GM10847 (cell line): Measurements from ENCODE around the gene SCUBE1.

ENCODE experiments used
- POLR2A ChIP-seq: IDR thresholded peaks from 2 replicates; pipeline ENCODE4 v1.6.1; 2011; ENCODE audit not compliant: insufficient read length; ENCODE audit errors: extremely low read depth

Gene SCUBE1

DNA sequence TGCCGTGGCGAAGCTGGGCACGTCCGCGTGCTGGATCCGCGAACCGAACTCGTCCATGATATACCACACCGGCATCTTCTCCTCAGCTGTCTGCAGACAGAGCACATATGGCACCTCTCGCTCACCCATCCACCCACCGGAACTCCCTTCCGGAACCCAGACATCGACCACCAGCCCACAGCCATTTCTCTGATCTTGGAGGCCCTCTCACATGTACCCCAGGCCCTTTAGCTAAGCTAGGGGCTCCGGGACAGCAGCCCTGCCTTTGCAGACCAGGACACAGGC is 163.3 kb downstream of the SCUBE1 start:
- no peak for TF ChIP-seq POLR2A

DNA sequence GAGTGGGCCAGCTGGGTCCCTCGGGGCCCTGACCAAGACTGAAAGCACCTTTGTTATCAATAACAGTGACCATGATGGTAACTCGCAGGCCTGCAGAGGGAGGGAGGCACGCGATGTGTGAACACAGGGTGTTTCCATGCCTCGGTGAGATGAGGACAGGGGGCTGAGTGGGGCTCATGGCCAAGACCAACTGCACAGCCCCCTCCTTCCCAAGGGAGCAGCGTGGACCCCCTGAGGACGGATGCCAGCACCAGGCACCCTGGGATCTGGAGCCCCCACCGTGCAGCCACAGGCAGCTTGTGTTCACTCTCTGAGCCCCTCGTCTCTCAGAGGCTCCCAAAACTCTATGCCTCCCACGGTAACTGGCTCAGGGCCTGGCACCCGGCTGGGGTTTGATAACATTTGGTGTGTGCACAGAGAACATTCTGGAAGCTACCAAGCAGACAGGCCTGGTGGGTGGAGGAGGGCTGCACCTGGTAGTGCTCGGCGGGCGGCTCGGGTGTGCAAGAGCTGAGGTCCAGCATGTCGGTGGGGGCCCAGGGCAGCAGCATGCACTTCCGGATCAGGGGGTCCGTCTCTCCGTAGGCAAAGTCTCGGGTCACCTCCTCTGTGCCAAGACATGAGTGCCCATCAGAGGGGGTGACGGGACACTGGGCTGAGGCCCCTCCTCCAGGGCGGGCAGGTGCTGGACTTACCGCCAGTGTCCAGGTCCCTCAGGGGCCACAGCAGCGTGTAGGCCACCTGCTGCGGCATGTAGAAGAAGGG is 163.8 kb downstream of the SCUBE1 start:
- no peak for TF ChIP-seq POLR2A

- TF ChIP-seq POLR2A: no peak
These were observed 165.7 kb downstream of the SCUBE1 start for GRCh38 chr22:43177479-43177878.

- no peak for TF ChIP-seq POLR2A
These were observed 167.1 kb downstream of the SCUBE1 start for GRCh38 chr22:43176090-43176489.

GRCh38 chr22:43174941-43175531 is 168.1 kb downstream of the SCUBE1 start:
- TF ChIP-seq POLR2A: no peak

- TF ChIP-seq POLR2A: no peak
These were observed 169.0 kb downstream of the SCUBE1 start for GRCh38 chr22:43173976-43174720.

DNA sequence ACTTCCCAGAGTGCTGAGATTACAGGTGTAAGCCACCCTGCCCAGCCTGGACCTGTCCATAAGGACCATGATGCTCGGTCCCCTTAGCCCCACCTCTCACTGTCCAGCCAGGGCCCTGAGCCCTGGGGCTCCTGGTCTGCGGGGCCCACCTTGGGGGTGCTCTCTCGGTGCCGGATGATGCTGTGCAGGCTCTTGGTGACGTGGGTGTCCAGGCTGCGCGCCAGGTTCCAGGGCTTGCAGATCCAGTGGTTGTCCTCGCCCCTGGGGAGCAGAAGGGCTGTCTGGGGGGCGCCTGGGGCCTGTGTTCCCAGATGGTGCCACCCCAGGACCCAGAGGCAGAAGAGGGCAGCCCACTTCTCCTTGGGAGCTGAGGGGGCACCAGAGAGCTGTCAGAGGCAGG is 169.6 kb downstream of the SCUBE1 start:
- TF ChIP-seq POLR2A: no peak

DNA sequence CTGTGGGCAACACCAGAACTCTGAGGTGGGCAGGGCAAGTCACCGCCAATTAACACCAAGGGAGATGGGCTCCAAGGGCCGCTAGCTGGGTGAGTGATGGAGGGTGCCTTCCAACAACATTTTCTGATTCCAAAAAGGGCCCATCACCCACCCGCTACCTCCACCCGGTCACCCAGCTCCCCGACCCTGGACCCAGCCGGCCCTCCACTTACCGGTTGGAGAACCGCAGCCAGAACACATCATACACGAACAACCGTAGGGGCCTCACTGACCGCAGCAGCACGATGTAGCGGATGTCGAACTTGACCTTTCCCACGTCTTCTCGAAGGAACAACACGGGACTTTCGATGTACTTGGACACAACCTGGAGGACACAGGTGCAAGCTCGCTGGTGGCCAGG is 171.0 kb downstream of the SCUBE1 start:
- no peak for TF ChIP-seq POLR2A

GRCh38 chr22:43171607-43172006 is 171.6 kb downstream of the SCUBE1 start:
- TF ChIP-seq POLR2A: no peak

DNA sequence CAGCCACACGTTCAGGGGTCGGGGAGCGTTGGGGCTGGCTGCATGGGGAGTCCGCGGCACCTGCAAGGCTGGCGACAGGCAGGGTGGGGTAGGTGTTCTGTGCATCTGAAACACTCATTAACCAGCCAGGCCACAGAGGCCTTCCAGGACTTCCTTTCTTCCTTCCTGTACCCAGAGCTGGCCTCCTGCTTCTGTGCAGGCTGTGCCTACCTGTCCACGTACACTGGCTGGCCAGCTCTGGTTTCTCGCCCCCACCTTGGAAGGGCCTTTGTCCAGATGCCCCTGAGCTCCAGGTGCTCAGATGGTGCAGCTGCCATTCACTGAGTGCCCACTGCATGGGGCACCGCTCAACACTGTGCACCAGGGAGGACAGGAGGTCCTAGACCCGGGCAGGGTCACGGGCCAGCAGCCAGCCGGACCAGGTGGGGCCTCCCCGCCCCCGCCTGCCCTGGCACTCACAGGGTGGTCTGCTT is 172.1 kb downstream of the SCUBE1 start:
- no peak for TF ChIP-seq POLR2A

- TF ChIP-seq POLR2A: no peak
These were observed 173.1 kb downstream of the SCUBE1 start for GRCh38 chr22:43170131-43170480.

GRCh38 chr22:43169310-43170130 is 173.7 kb downstream of the SCUBE1 start:
- no peak for TF ChIP-seq POLR2A

DNA sequence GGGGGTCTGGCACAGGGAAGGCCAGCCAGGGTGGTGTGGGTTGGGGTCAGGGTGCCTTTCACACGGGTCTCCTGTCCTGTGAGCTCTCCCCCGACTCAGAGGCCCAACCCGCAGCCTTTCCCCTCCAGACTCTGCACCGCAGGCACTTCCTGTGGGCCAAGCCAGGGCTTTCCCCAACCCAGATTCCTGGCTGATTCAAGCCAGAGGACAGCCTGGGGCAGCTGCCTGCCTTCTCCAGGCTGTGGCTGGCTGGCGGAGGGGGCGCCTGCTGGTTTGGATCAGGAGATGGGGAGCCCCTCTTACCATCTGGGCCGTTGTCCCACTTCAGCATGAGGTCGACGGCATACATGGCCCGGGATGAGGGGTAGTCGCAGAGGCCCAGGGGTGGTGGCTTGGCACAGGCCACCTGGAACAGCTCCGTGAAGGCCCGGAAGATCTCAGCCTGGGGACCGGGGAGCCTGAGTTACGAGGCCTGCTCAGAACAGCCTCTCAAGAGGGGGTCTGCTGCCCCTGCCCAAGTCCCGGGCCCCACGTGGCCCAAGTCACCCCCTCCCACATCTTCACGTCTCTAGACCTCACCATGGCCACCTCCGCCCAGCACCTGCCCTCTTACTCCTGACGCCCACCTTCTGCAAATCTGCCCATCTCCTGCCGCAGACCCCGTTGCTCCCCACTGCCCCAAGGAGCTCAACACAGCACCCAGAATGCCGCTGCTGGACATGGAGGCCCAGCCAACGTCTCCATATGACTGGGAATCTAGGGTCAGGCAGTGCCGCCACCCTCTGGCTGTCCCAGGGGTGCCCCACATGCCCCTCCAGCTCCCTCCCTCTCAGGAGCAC is 174.5 kb downstream of the SCUBE1 start:
- TF ChIP-seq POLR2A: no peak

DNA sequence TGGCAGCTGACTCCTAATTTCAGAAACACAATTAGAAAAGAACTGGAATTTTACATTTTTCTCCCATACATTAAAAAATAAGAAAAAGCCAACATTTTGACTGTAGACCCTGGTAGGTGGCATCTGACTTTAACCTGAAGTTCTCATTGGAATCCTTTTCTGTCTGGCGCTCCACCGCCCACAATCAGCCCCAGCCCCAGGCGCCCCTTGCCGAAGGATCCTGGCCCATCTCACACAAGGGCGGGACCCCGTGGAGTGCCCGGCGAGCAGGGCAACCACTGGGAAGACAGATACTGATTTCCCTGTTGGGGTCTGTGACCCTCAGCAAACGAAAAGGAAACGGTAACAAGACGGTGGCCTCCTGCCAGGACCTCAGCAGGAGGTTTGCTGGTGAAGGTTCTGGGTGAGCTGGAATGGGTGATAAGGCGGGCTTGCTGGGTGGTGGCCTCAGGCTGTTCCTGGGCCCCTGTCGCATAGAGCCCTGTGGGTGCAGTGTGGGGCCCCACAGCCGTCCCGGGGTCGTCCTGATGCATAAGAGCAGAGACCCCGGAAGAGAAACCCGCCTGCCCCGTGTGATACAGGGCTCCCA is 176.1 kb downstream of the SCUBE1 start:
- no peak for TF ChIP-seq POLR2A
